ENCODE results near the gene SMAD3. TPM values are rescaled to one million over a fixed set of nuclear protein-coding genes. Genes with fewer than 3 reads are reported as not detected.

The SMAD3 gene
- total and polyA plus RNA-seq, 2 donors (not counting 1 experiment from before 2014, with no cell fraction given) = 55.9 to 163 TPM

- Mint-ChIP-seq H3K4me1 (peaks cover 24% of the 10 kb centered on the region), H3K9me3 (ENCODE audit: insufficient read depth) (no peaks in the 10 kb centered on the region), H3K27ac (no peak overlapping the region), H3K27me3 (no peaks in the 10 kb centered on the region), H3K4me3 (no peak overlapping the region)
- Histone ChIP-seq H3K27me3 (replicated peaks in 1 of 4; ENCODE audit: control extremely low read depth in 1 of 4, control insufficient read depth in 3 of 4, insufficient read depth in 4 of 4, low read length in 3 of 4) (no peaks in the 10 kb centered on the region), H2AFZ (ENCODE audit: insufficient read depth, low read depth, low read length, poor library complexity, severe bottlenecking) (no peak overlapping the region), H3K4me2 (replicated peaks; ENCODE audit: low read depth, low read length, poor library complexity, severe bottlenecking) (no peak overlapping the region), H4K20me1 (ENCODE audit: control insufficient read depth, insufficient read depth, low read length, poor library complexity, severe bottlenecking) (no peaks in the 10 kb centered on the region), H3K9ac (ENCODE audit: low read length) (no peak overlapping the region), H3K9me3 (ENCODE audit: control extremely low read depth in 1 of 3, control insufficient read depth in 2 of 3, insufficient read depth in 1 of 3, low read length in 2 of 3) (no peaks in the 10 kb centered on the region), H3K4me3 (ENCODE audit: control extremely low read depth in 1 of 5, extremely low read depth in 1 of 5, insufficient read depth in 1 of 5, low read depth in 2 of 5, low read length in 4 of 5) (no peak overlapping the region), H3K36me3 (replicated peaks in 1 of 2; ENCODE audit: control extremely low read depth in 1 of 2, control insufficient read depth in 1 of 2, extremely low read depth in 1 of 2, insufficient read depth in 2 of 2, low read length in 1 of 2) (no peaks in the 10 kb centered on the region), H3K4me1 (ENCODE audit: control insufficient read depth in 2 of 2, insufficient read depth in 2 of 2, low read length in 2 of 2) (peaks cover 12 to 31% of the 10 kb centered on the region in 2 donors), H3K79me2 (ENCODE audit: control insufficient read depth, insufficient read depth, low read length) (no peaks in the 10 kb centered on the region), H3K27ac (ENCODE audit: low read length in 2 of 2) (no peak overlapping the region)
- ChIA-PET POLR2A (no interaction called here), CTCF (no interaction called here)
- intact Hi-C loops (cut with micrococcal nuclease) = no loop called here
- TF ChIP-seq CTCF (IDR thresholded peaks at IDR 0.05) (no peak), EZH2 (IDR thresholded peaks at IDR 0.05; ENCODE audit: borderline replicate concordance, insufficient read depth, low read depth, low read length, poor library complexity, severe bottlenecking) (no peak)
- ATAC-seq (ENCODE audit: low read depth) (no peak), DNase-seq (no peak)
- WGBS (ENCODE audit: insufficient coverage) = 91% methylated on average over 5 of the region's 6 CpGs
Measured at GRCh38 chr15:67059127-67059553, 6.3 kb upstream of the SMAD3 start.

GRCh38 chr15:67061811-67062368, 3.5 kb upstream of the SMAD3 start:
- no peaks in the 10 kb centered on the region for H3K36me3 ChIP-seq (replicated peaks in 1 of 2; ENCODE audit: control extremely low read depth in 1 of 2, control insufficient read depth in 1 of 2, extremely low read depth in 1 of 2, insufficient read depth in 2 of 2, low read length in 1 of 2)
- intact Hi-C loops (cut with micrococcal nuclease) = no loop called here
- no peak for DNase-seq
- peak overlapping the region in 1 of 2 donors; percentile 41 for H3K27ac ChIP-seq (ENCODE audit: low read length in 2 of 2)
- H2AFZ ChIP-seq (ENCODE audit: insufficient read depth, low read depth, low read length, poor library complexity, severe bottlenecking) = no peak overlapping the region
- H3K9ac ChIP-seq (ENCODE audit: low read length) = no peak overlapping the region
- peaks cover 9% of the 10 kb centered on the region for H3K79me2 ChIP-seq (ENCODE audit: control insufficient read depth, insufficient read depth, low read length)
- 80% methylated on average over 2 of the region's 3 CpGs for WGBS (ENCODE audit: insufficient coverage)
- H3K27me3 ChIP-seq (replicated peaks in 1 of 4; ENCODE audit: control extremely low read depth in 1 of 4, control insufficient read depth in 3 of 4, insufficient read depth in 4 of 4, low read length in 3 of 4) = no peaks in the 10 kb centered on the region
- ChIA-PET POLR2A (no interaction called here), CTCF (interaction anchor here (1.2 to 1.6 kb wide), 2 partner anchors 11 to 23 kb away, joined by 3 read pairs; no protein-coding TSS in a partner anchor)
- TF ChIP-seq CTCF (IDR thresholded peaks at IDR 0.05) (no peak), EZH2 (IDR thresholded peaks at IDR 0.05; ENCODE audit: borderline replicate concordance, insufficient read depth, low read depth, low read length, poor library complexity, severe bottlenecking) (no peak)
- Mint-ChIP-seq H3K4me1 (peaks cover 15% of the 10 kb centered on the region), H3K27ac (peak overlapping the region; percentile 2), H3K27me3 (no peaks in the 10 kb centered on the region), H3K4me3 (no peak overlapping the region), H3K9me3 (ENCODE audit: insufficient read depth) (no peaks in the 10 kb centered on the region)
- ATAC-seq (ENCODE audit: low read depth) = no peak
- H3K4me2 ChIP-seq (replicated peaks; ENCODE audit: low read depth, low read length, poor library complexity, severe bottlenecking) = no peak overlapping the region
- H4K20me1 ChIP-seq (ENCODE audit: control insufficient read depth, insufficient read depth, low read length, poor library complexity, severe bottlenecking) = peaks cover 10% of the 10 kb centered on the region
- H3K4me3 ChIP-seq (ENCODE audit: control extremely low read depth in 1 of 5, extremely low read depth in 1 of 5, insufficient read depth in 1 of 5, low read depth in 2 of 5, low read length in 4 of 5) = no peak overlapping the region
- peaks cover 4 to 22% of the 10 kb centered on the region in 2 donors for H3K4me1 ChIP-seq (ENCODE audit: control insufficient read depth in 2 of 2, insufficient read depth in 2 of 2, low read length in 2 of 2)
- H3K9me3 ChIP-seq (ENCODE audit: control extremely low read depth in 1 of 3, control insufficient read depth in 2 of 3, insufficient read depth in 1 of 3, low read length in 2 of 3) = no peaks in the 10 kb centered on the region
